Superior temporal gyrus (tissue), 1 donor: ENCODE data around the gene DPYD.
A peak's percentile ranks its signal among the peaks of the same experiment; 100 is the strongest.

Experiments
- DNase-seq: peaks from one replicate; pipeline ENCODE4 v3.0.0-alpha.2; 2016; ENCODE audit errors: extremely low spot score

Gene DPYD

GRCh38 chr1:97533358-97533757 lies 387.5 kb downstream of the DPYD start:
- no peak for DNase-seq

GRCh38 chr1:97529600-97529999 lies 391.2 kb downstream of the DPYD start:
- no peak for DNase-seq

DNA sequence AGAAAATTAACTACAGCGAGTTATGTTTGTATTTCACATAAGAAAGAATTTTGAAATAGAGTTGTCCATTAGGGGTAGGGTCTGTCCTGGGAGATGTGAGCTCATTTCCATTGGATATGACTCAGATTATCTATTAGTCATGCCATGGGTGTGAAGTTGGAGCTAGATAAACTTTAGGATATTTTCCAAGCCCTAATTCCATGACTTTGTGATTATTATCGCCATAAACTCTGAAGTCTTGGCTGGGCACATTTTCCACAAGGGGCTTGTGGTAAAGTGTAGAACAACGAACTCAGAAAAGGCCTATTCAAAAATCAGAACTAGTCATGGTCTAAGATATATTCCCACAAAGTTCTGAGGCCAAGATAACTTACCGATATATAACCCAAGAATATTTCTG lies 396.6 kb downstream of the DPYD start:
- DNase-seq = no peak

DNA sequence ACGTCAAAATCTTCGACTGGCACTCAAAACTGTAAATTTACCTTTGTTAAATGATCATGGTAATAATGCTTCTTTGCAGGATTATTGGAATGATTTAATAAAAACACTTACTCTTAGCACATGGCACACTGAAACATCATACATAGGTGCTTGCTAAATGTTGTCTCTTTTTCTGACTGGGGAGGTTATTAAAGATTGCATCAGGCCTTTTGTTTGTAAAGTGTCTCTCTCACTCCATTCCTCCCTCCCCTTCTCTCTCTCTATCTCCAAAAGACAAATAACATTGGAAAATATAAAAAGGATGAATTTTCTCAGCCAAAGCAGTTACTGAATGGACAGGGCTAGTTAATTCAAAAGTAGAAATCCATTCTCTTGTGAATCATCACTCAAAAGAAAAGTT lies 404.2 kb downstream of the DPYD start:
- no peak for DNase-seq

- DNase-seq = no peak
Observed at GRCh38 chr1:97508653-97509218, 412.1 kb downstream of the DPYD start.

DNA sequence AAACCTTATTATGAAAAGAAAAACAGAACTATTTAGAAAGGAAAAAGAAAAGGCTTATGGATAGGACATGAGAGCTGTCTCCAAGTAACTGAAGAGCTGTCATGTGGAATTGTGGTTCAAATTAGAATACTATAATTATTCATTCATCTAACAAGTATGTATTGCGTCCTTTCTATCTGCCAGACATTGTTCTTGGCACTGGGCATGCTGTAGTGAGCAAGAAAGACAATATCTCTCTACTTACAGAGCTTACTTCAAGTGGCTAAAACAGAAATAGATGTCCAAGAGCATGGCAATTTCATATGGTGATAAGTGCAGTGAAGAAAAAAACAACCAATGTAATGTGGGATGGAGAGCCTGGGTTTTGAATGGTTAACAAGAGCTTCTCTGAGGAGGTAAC lies 413.0 kb downstream of the DPYD start:
- no peak for DNase-seq

DNA sequence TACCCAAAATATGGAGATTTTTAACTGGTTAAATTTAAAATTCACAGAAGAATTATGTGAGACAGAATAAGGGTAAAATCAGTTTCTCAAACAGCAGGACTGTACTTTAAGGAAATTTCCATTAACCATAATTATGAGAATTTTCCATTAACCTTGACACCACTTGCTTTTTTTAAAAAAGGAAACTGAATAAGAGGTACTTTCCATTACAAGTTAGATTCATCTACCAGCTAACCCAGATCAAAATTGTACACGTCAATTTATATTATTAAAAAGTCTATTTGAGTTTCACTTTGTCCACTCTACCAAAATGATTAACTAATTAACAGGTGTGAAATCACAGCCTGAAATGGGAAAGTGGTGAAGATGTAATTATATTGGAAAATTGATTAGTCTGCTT lies 414.5 kb downstream of the DPYD start:
- no peak for DNase-seq

DNA sequence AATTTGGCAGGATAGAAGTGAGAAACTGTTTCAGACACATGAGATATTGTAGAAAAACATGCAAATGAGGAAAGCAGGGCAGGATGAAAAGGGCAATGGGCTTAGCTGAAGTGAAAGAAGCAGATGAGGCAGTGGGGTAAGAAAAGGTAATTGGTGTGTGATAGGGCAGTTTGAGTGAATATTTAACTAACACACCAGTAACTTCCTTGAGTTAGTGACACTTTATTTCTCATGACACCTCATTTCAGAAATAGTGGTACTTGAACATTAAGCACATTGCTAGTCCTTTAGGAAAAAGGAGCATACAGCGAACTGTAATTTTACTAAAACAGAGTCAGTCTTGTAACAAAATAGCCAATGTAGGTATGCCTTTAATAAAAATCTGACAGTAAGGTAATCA lies 415.0 kb downstream of the DPYD start:
- no peak for DNase-seq

GRCh38 chr1:97505289-97505688 lies 415.5 kb downstream of the DPYD start:
- no peak for DNase-seq

- DNase-seq = no peak
Observed at GRCh38 chr1:97502360-97502759, 418.5 kb downstream of the DPYD start.

- no peak for DNase-seq
Observed at GRCh38 chr1:97501628-97502027, 419.2 kb downstream of the DPYD start.

DNA sequence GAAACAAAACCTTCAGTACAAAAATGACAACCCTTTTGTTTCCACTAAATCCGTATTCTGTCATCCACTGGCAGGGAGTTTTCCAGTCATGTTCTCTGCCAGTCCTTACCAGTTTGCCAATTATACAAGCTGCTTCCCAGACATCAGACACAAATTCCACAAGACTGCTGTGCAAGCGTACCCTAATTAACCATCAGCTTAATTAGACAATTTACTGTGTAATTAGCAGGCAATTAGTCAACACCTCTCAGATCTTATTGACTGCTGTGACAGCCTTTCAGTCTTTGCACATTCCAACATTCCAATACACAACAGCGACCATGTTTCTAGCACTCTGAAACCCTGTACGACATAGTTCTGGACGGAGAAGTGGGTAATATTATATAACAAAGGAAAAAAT lies 420.1 kb downstream of the DPYD start:
- DNase-seq = peak; percentile 80

DNA sequence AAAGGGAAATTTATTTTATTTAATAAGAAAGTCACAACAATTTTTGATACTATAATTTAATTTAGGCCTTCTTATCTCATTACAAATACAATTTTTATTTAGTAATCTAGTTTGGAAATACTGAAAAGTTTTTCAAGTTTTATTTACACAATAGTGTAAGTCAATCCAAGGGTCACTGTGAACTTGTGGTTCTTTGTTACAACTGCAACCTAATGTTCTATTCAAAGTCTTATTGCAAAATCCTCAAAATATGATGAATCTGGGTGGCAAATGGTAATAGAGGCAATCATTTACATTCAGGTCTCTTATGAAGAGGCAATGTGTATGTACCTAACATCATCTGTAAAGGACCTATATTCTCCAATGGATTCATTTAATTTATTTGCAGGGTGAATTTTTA lies 421.2 kb downstream of the DPYD start:
- DNase-seq = no peak

DNA sequence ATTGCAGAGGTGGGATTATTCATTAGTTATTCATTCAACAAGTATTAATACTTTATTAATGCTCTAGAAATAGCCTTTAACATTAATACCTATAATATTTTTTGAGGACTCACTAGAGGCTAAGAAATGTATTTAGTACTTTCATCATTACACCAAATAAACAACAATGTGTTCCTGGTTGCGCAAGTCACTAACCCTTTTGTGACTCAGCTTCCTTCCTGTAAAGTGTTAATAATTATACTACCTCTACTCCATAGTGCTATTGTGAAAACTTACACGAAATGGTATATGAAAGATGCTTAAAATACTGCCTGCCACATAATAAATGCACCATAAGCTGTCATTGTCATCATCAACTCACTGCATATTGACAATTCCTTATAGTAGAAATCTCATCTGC lies 431.0 kb downstream of the DPYD start:
- DNase-seq = no peak

GRCh38 chr1:97488530-97488929 lies 432.3 kb downstream of the DPYD start:
- DNase-seq = no peak

- DNase-seq = no peak
Observed at GRCh38 chr1:97482022-97482421, 438.8 kb downstream of the DPYD start.

DNA sequence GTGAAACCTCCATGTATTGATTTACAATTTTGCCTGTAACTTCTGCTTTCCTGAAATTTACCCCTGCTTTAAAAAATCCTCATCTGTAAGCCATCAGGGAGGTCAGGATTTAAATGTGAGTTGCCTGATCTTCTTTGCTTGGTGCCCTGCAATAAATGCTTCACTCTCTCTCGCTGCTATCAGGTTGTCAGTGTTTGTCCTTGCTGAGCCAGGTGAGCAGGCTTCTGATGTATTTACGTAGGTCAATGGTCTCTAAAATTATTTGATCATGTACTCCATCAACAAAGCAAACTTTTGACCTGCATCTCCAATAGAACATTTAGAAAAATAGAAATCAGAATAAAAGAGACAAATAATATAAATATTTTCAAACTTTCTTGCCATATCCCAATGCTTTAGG lies 453.4 kb downstream of the DPYD start:
- DNase-seq = no peak

DNA sequence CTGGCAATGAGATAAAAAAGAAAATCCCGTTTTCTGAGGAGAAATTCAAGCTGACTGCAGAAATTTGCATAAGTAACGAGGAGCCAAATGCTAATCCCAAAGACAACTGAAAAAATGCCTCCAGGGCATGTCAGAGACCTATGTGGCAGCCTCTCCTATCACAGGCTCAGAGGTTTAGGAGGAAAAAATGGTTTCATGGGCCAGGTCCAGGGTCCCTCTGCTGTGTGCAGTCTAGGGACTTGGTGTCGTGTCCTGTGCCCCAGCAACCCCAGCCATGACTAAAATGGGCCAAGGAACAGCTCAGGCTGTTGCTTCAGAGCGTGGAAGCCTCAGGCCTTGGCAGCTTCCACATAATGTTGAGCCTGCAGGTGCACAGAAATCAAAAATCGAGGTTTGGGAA lies 456.5 kb downstream of the DPYD start:
- no peak for DNase-seq

GRCh38 chr1:97461782-97462181 lies 459.1 kb downstream of the DPYD start:
- DNase-seq = peak; percentile 66

- DNase-seq = no peak
Observed at GRCh38 chr1:97457446-97458089, 463.3 kb downstream of the DPYD start.

DNA sequence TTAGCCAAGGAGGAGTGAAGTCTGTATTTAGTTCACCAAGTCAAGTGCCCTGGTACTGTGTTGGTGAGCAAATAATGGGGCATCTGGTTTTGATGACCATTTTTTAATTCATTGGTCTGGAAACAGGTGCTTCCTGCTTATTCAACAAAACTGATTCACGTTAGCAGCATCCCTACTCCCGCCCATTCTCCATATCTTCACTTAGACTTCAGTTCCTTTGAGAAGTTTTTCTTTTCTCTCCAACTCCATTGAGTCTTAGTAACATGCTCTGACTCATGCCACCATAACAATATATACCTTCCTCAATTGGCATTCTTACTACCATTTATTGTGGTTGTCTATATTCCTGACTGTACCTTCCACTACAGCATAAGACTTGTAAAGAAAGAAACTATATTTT lies 468.9 kb downstream of the DPYD start:
- no peak for DNase-seq

GRCh38 chr1:97451046-97451826 lies 469.6 kb downstream of the DPYD start:
- DNase-seq = no peak

DNA sequence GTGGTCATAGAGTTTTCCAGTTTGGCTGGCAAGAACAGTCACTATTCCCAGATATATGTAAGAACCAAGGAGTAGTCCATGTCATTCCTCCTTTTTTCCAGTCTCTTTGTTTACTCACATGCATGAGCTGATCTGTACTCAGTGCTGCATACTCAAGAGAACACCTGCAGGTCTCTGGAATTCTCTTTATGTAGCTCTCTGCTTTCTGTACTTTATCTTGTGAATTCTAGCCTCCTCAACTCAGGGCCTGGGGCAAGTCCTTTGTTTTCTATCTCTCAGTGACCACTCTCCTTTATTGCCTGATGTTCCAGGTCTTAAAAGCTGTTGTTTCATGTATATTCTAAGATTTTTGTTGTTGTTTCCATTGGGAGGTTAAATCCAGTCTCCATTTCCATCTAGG lies 478.9 kb downstream of the DPYD start:
- DNase-seq = no peak
